ENCODE results near the gene DNAAF8. TPM values are rescaled to one million over a fixed set of nuclear protein-coding genes. Genes with fewer than 3 reads are reported as not detected.

DNAAF8 gene
- total RNA-seq, 1 experiment from 2014 or later = 1.1 TPM

- no peak overlapping the region for H3K4me3 ChIP-seq
- H3K27ac ChIP-seq = no peak overlapping the region
- H3K27me3 ChIP-seq (replicated peaks) = no peaks in the 10 kb centered on the region; the same call in 1 of the 2 replicates
- H3K4me1 ChIP-seq (replicated peaks) = no peaks in the 10 kb centered on the region
- peaks cover 10% of the 10 kb centered on the region for H3K36me3 ChIP-seq
- no peak for DNase-seq (ENCODE audit: low read depth in 1 of 2, low spot score in 2 of 2)
- H3K9me3 ChIP-seq (replicated peaks) = no peaks in the 10 kb centered on the region
These were observed 10.9 kb downstream of the DNAAF8 start for GRCh38 chr16:4745274-4745569.

GRCh38 chr16:4746215-4746614 lies 11.9 kb downstream of the DNAAF8 start:
- DNase-seq (ENCODE audit: low read depth in 1 of 2, low spot score in 2 of 2) = no peak
- H3K4me1 ChIP-seq (replicated peaks) = no peaks in the 10 kb centered on the region
- H3K4me3 ChIP-seq = no peak overlapping the region
- peaks cover 15% of the 10 kb centered on the region for H3K36me3 ChIP-seq
- H3K27me3 ChIP-seq (replicated peaks) = no peaks in the 10 kb centered on the region; the same call in 1 of the 2 replicates
- no peaks in the 10 kb centered on the region for H3K9me3 ChIP-seq (replicated peaks)
- H3K27ac ChIP-seq = no peak overlapping the region

- DNase-seq (ENCODE audit: low read depth in 1 of 2, low spot score in 2 of 2) = no peak
- Histone ChIP-seq H3K27ac (no peak overlapping the region), H3K4me1 (replicated peaks) (no peaks in the 10 kb centered on the region), H3K36me3 (peaks cover 22% of the 10 kb centered on the region), H3K27me3 (replicated peaks) (no peaks in the 10 kb centered on the region), H3K9me3 (replicated peaks) (no peaks in the 10 kb centered on the region), H3K4me3 (no peak overlapping the region)
These were observed 12.7 kb downstream of the DNAAF8 start for GRCh38 chr16:4746991-4747574.

- Histone ChIP-seq H3K4me1 (replicated peaks) (no peaks in the 10 kb centered on the region), H3K9me3 (replicated peaks) (no peaks in the 10 kb centered on the region), H3K27ac (no peak overlapping the region), H3K4me3 (no peak overlapping the region), H3K27me3 (replicated peaks) (no peaks in the 10 kb centered on the region), H3K36me3 (peaks cover 32% of the 10 kb centered on the region)
- no peak for DNase-seq (ENCODE audit: low read depth in 1 of 2, low spot score in 2 of 2)
These were observed 13.8 kb downstream of the DNAAF8 start for GRCh38 chr16:4747906-4748681.

- no peak overlapping the region for H3K27ac ChIP-seq
- no peak for DNase-seq (ENCODE audit: low read depth in 1 of 2, low spot score in 2 of 2)
- no peaks in the 10 kb centered on the region for H3K9me3 ChIP-seq (replicated peaks)
- H3K4me3 ChIP-seq = no peak overlapping the region
- H3K36me3 ChIP-seq = peaks cover 40% of the 10 kb centered on the region
- no peaks in the 10 kb centered on the region for H3K27me3 ChIP-seq (replicated peaks)
- no peaks in the 10 kb centered on the region for H3K4me1 ChIP-seq (replicated peaks)
These were observed 14.5 kb downstream of the DNAAF8 start for GRCh38 chr16:4748682-4749411.

GRCh38 chr16:4749700-4750257 lies 15.4 kb downstream of the DNAAF8 start:
- no peaks in the 10 kb centered on the region for H3K27me3 ChIP-seq (replicated peaks)
- H3K4me1 ChIP-seq (replicated peaks) = no peaks in the 10 kb centered on the region
- no peaks in the 10 kb centered on the region for H3K9me3 ChIP-seq (replicated peaks)
- no peak overlapping the region for H3K27ac ChIP-seq
- peaks cover 46% of the 10 kb centered on the region for H3K36me3 ChIP-seq
- no peak overlapping the region for H3K4me3 ChIP-seq
- DNase-seq (ENCODE audit: low read depth in 1 of 2, low spot score in 2 of 2) = no peak

GRCh38 chr16:4750896-4751295 lies 16.6 kb downstream of the DNAAF8 start:
- no peaks in the 10 kb centered on the region for H3K4me1 ChIP-seq (replicated peaks)
- H3K4me3 ChIP-seq = no peak overlapping the region
- no peaks in the 10 kb centered on the region for H3K9me3 ChIP-seq (replicated peaks)
- no peak for DNase-seq (ENCODE audit: low read depth in 1 of 2, low spot score in 2 of 2)
- H3K27me3 ChIP-seq (replicated peaks) = no peaks in the 10 kb centered on the region
- H3K27ac ChIP-seq = no peak overlapping the region
- peaks cover 57% of the 10 kb centered on the region for H3K36me3 ChIP-seq

GRCh38 chr16:4752351-4753100 lies 18.2 kb downstream of the DNAAF8 start:
- Histone ChIP-seq H3K4me3 (no peak overlapping the region), H3K36me3 (peaks cover 71% of the 10 kb centered on the region), H3K9me3 (replicated peaks) (no peaks in the 10 kb centered on the region), H3K27me3 (replicated peaks) (no peaks in the 10 kb centered on the region), H3K4me1 (replicated peaks) (no peaks in the 10 kb centered on the region), H3K27ac (no peak overlapping the region)
- no peak for DNase-seq (ENCODE audit: low read depth in 1 of 2, low spot score in 2 of 2)

GRCh38 chr16:4753227-4753626 lies 18.9 kb downstream of the DNAAF8 start:
- no peaks in the 10 kb centered on the region for H3K4me1 ChIP-seq (replicated peaks)
- peaks cover 77% of the 10 kb centered on the region for H3K36me3 ChIP-seq
- no peaks in the 10 kb centered on the region for H3K9me3 ChIP-seq (replicated peaks)
- no peak overlapping the region for H3K27ac ChIP-seq
- no peak overlapping the region for H3K4me3 ChIP-seq
- no peaks in the 10 kb centered on the region for H3K27me3 ChIP-seq (replicated peaks)
- no peak for DNase-seq (ENCODE audit: low read depth in 1 of 2, low spot score in 2 of 2)

- Histone ChIP-seq H3K36me3 (peaks cover 83% of the 10 kb centered on the region), H3K27ac (no peak overlapping the region), H3K4me3 (no peak overlapping the region), H3K4me1 (replicated peaks) (no peaks in the 10 kb centered on the region), H3K27me3 (replicated peaks) (no peaks in the 10 kb centered on the region), H3K9me3 (replicated peaks) (no peaks in the 10 kb centered on the region)
- DNase-seq (ENCODE audit: low read depth in 1 of 2, low spot score in 2 of 2) = no peak
These were observed 20.5 kb downstream of the DNAAF8 start for GRCh38 chr16:4754865-4755264.

- H3K36me3 ChIP-seq = peaks cover 89% of the 10 kb centered on the region
These were observed 21.4 kb downstream of the DNAAF8 start for GRCh38 chr16:4755687-4756086.

GRCh38 chr16:4760221-4760910 lies 26.0 kb downstream of the DNAAF8 start:
- H3K4me1 ChIP-seq (replicated peaks) = no peaks in the 10 kb centered on the region
- peaks cover 84% of the 10 kb centered on the region for H3K36me3 ChIP-seq
- H3K27me3 ChIP-seq (replicated peaks) = no peaks in the 10 kb centered on the region
- H3K9me3 ChIP-seq (replicated peaks) = no peaks in the 10 kb centered on the region
- no peak for DNase-seq (ENCODE audit: low read depth in 1 of 2, low spot score in 2 of 2)
- H3K4me3 ChIP-seq = no peak overlapping the region
- H3K27ac ChIP-seq = no peak overlapping the region

More at GRCh38 chr16:4755687-4756086, 21.4 kb downstream of the DNAAF8 start:
- Histone ChIP-seq H3K4me3 (no peak overlapping the region), H3K27ac (no peak overlapping the region), H3K27me3 (replicated peaks) (no peaks in the 10 kb centered on the region), H3K9me3 (replicated peaks) (no peaks in the 10 kb centered on the region), H3K4me1 (replicated peaks) (no peaks in the 10 kb centered on the region)
- no peak for DNase-seq (ENCODE audit: low read depth in 1 of 2, low spot score in 2 of 2)

- Histone ChIP-seq H3K36me3 (peaks cover 82% of the 10 kb centered on the region), H3K4me1 (replicated peaks) (peaks cover 8% of the 10 kb centered on the region), H3K4me3 (no peak overlapping the region), H3K9me3 (replicated peaks) (0 out of 2 replicates have a peak, but pooled peaks cover 4% of the 10 kb centered on the region), H3K27me3 (replicated peaks) (no peaks in the 10 kb centered on the region), H3K27ac (no peak overlapping the region)
- no peak for DNase-seq (ENCODE audit: low read depth in 1 of 2, low spot score in 2 of 2)
These were observed 27.9 kb downstream of the DNAAF8 start for GRCh38 chr16:4762205-4762604.

Measured in SJSA1 (cell line).